T-cell (primary cell): Measurements from ENCODE around the gene SHF. TPM values are rescaled to one million over a fixed set of nuclear protein-coding genes. Genes with fewer than 3 reads are reported as not detected.
A peak's percentile ranks its signal among the peaks of the same experiment; 100 is the strongest.
"Not testable (repeated sequence)": the region's sequence is repeated elsewhere in the genome, so short reads cannot be mapped to it uniquely, and the experiment has no call there.

Experiments
- ATAC-seq, 4 experiments: fragments of 200-7000 bp in 3 of 4; fragments of 150-1000 bp in 1 of 4; cut with Tn5 transposase; replicated peaks in 1 of 4; 1 replicate in 3 of 4; 2 replicates in 1 of 4; pipeline ENCODE4 v1.10.0; 2021; ENCODE audit warnings: moderate library complexity in 3 of 4, mild to moderate bottlenecking in 2 of 4, moderate number of reproducible peaks in 1 of 4
- CTCF ChIA-PET, 2 donors: fragments of 300-600 bp; sonication (Branson Sonifier 250); formaldehyde crosslinking; loops; one replicate each; lab custom pipeline; 2022; ENCODE audit warnings: antibody characterized with exemption in 2 of 2; lab: Charles Lee
- POLR2A ChIA-PET, 2 donors: fragments of 300-600 bp; sonication (Branson Sonifier 250); formaldehyde crosslinking; loops; one replicate each; lab custom pipeline; 2022; ENCODE audit warnings: antibody characterized with exemption in 2 of 2; lab: Charles Lee
- DNase-seq, 35 experiments: peaks; one replicate each; pipeline versions ENCODE4 v3.0.0 to v3.0.0-alpha.2; 2013 to 2023
- H3K27ac ChIP-seq: one replicate; pipeline ENCODE4 v1.5.1; 2013; ENCODE audit warnings: low read length
- H3K27me3 ChIP-seq, 2 experiments: replicated peaks in 1 of 2; 1 replicate in 1 of 2; 2 replicates in 1 of 2; pipeline versions ENCODE4 v1.6.1 to v1.7.0; 2013; ENCODE audit warnings: low read length in 1 of 2, mixed read lengths in 1 of 2; ENCODE audit not compliant: control insufficient read depth in 2 of 2, insufficient read depth in 2 of 2; ENCODE audit errors: extremely low read depth in 1 of 2
- H3K36me3 ChIP-seq, 2 donors: 1 replicate in 1 of 2; 2 replicates in 1 of 2; pipeline versions ENCODE4 v1.6.1 to v1.7.0; 2013; ENCODE audit warnings: low read length in 1 of 2; ENCODE audit not compliant: control insufficient read depth in 2 of 2, insufficient read depth in 1 of 2; ENCODE audit errors: extremely low read depth in 1 of 2
- H3K4me1 ChIP-seq, 2 experiments: 1 replicate in 1 of 2; 2 replicates in 1 of 2; pipeline versions ENCODE4 v1.6.1 to v1.7.0; 2013; ENCODE audit warnings: low read length in 2 of 2, mixed read lengths in 1 of 2; ENCODE audit not compliant: insufficient read depth in 2 of 2, control insufficient read depth in 1 of 2; ENCODE audit errors: extremely low read depth in 1 of 2
- H3K4me3 ChIP-seq, 2 donors: 1 replicate in 1 of 2; 2 replicates in 1 of 2; pipeline versions ENCODE4 v1.5.1 to v1.7.0; 2013; ENCODE audit warnings: mild to moderate bottlenecking in 2 of 2, low read length in 1 of 2, moderate library complexity in 1 of 2; ENCODE audit not compliant: control insufficient read depth in 1 of 2; ENCODE audit errors: extremely low read depth in 1 of 2
- H3K9me3 ChIP-seq: 2 replicates; pipeline ENCODE4 v1.7.0; 2013
- H3K27ac Mint-ChIP-seq, 2 donors: one replicate each; pipeline ENCODE4 v1.8.0; 2020 to 2021; ENCODE audit warnings: mild to moderate bottlenecking in 2 of 2, mixed read lengths in 2 of 2
- H3K27me3 Mint-ChIP-seq, 2 donors: one replicate each; pipeline ENCODE4 v1.8.0; 2021 to 2022; ENCODE audit warnings: mixed read lengths in 2 of 2
- H3K36me3 Mint-ChIP-seq: one replicate; pipeline ENCODE4 v1.8.0; 2021; ENCODE audit warnings: mixed read lengths
- H3K4me1 Mint-ChIP-seq, 3 donors: one replicate each; pipeline ENCODE4 v1.8.0; 2020 to 2022; ENCODE audit warnings: mixed read lengths in 3 of 3, mild to moderate bottlenecking in 1 of 3
- H3K4me3 Mint-ChIP-seq, 3 donors: one replicate each; pipeline ENCODE4 v1.8.0; 2020 to 2022; ENCODE audit warnings: mild to moderate bottlenecking in 3 of 3, mixed read lengths in 3 of 3, moderate library complexity in 3 of 3
- H3K9me3 Mint-ChIP-seq, 3 donors: one replicate each; pipeline ENCODE4 v1.8.0; 2020 to 2022; ENCODE audit warnings: mixed read lengths in 3 of 3
- WGBS: methylation state at CpG from one replicate; pipeline ENCODE4 v1.1.5; 2013; ENCODE audit warnings: missing lambda C conversion rate; ENCODE audit not compliant: insufficient coverage; 5-methylcytosine and 5-hydroxymethylcytosine counted together
- total RNA-seq, 35 experiments: library from RNA in 6 of 35; stranded (reverse) in 6 of 35; fragments of 120-200 nt in 1 of 35; gene quantifications; one replicate each; pipeline versions ENCODE4 v1.2.1 to v1.2.4 and lab custom pipeline; 2013 to 2026

The SHF gene
- total RNA-seq, 5 donors from 2014 or later (not counting 1 experiment from before 2014, with no cell fraction given), result 5.1 to 6.5 (median 5.6) TPM

DNA sequence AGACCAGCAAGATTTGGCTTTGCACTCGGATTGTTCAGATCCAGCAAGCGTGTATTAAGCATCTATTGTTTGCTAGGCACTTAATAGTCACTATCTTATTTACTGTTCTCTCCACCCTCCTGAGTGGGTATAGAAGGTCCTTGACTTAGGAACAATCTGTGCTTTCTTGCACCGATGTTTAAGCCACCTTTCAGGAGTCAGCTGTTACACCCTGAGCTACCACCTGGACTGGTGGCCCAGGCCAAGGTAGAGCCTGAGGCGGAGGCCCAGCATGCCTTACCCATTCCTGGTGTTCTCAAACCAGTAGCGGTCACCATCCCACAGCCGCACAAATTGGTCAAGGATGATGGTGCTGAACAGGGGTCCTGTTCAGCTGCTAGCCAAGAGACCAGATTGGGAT lies 48.0 kb downstream of the SHF start:
- no peak overlapping the region for H3K27ac ChIP-seq
- Mint-ChIP-seq H3K36me3 (no peaks in the 10 kb centered on the region), H3K4me3 (no peak overlapping the region), H3K27me3 (peaks cover 6 to 15% of the 10 kb centered on the region in 2 donors), H3K9me3 (no peaks in the 10 kb centered on the region), H3K27ac (no peak overlapping the region), H3K4me1 (peaks cover 8 to 11% (median 8%) of the 10 kb centered on the region in 3 donors)
- no peak for ATAC-seq
- H3K36me3 ChIP-seq, result no peaks in the 10 kb centered on the region
- no peak overlapping the region for H3K4me3 ChIP-seq
- peaks cover 0 to 13% of the 10 kb centered on the region in 2 experiments for H3K4me1 ChIP-seq
- no peak for DNase-seq
- CTCF ChIA-PET, result interaction anchor here in 1 of 2 donors (0.5 kb wide), 1 partner anchor 107 kb away, joined by 8 read pairs; no protein-coding TSS in a partner anchor
- POLR2A ChIA-PET, result no interaction called here
- H3K9me3 ChIP-seq, result no peaks in the 10 kb centered on the region
- peaks cover under 1 to 36% of the 10 kb centered on the region in 2 experiments for H3K27me3 ChIP-seq
- 100% methylated on average over 4 of the region's 6 CpGs for WGBS

DNA sequence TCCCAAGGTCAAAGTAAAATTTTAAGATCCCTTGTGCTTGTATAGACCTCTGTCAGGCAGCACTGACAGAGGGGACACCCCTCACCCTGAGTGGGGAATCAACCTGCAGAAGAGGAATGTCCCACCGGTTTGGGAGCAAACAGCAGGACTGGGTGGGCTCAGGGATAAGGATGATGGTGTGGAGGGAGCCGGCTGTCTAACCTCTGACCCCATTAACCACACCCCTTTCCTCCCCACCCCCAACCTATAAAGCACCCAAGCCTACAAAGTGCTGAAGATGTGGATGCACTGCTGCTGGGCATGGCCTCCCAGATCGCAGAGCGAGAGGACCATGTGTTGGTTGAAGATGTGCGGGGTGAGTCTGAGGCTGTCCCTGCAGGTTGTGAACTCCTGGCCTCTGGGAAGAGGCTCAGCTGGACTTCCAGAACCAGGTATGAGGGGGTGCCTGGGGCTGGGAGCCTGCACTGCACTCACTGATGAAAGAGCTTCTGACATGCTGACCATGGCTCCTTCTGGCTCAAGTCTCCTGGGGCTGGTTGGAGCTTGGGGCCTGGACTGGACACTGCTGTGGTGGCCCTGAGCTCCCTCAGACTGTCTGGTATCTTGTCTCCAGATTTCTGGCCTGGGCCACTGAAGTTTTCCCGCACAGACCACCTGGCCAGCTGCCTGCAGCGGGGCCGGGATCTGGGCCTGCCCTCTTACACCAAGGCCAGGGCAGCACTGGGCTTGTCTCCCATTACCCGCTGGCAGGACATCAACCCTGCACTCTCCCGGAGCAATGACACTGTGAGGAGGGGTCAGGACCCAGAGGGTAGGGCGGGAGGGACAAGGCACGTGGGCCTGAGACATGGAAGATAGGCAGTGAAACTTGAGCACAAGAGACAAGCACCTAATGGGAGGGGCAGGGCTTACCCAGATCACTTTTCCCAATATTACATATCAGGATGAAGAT lies 48.7 kb downstream of the SHF start:
- Histone ChIP-seq H3K4me1 (peaks cover 0 to 17% of the 10 kb centered on the region in 2 experiments), H3K27me3 (peaks cover 5 to 43% of the 10 kb centered on the region in 2 experiments), H3K9me3 (no peaks in the 10 kb centered on the region), H3K4me3 (no peak overlapping the region), H3K27ac (no peak overlapping the region), H3K36me3 (no peaks in the 10 kb centered on the region)
- 96% methylated on average over 7 of the region's 12 CpGs for WGBS
- ChIA-PET CTCF (interaction anchor here in 1 of 2 donors (0.5 to 0.6 kb wide), 2 partner anchors 108 to 149 kb away, joined by 4 to 8 read pairs; no protein-coding TSS in a partner anchor), POLR2A (no interaction called here)
- Mint-ChIP-seq H3K27ac (no peak overlapping the region), H3K4me3 (no peak overlapping the region), H3K36me3 (no peaks in the 10 kb centered on the region), H3K27me3 (peaks cover 13 to 22% of the 10 kb centered on the region in 2 donors), H3K9me3 (no peaks in the 10 kb centered on the region), H3K4me1 (peaks cover 11 to 17% (median 15%) of the 10 kb centered on the region in 3 donors)
- DNase-seq, result no peak
- ATAC-seq, result no peak

DNA sequence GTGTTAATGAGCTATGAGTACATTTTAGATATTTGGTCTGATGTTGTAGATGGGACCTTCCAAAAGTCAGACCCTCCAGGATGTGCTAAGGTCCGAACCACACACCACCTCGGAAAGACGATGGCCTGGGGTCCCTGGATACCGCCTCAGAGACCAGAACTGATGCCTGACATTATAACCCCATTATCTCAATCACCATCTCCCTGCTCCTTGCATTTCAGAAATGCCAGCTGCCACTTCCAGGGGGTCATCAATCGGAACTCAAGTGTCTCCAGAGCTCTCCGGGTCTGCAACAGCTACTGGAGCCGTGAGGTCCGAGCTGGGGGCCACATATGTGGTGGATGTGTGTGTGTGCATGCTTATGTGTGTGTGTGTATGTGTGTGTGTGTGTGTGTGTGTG lies 50.1 kb downstream of the SHF start:
- DNase-seq, result no peak
- POLR2A ChIA-PET, result interaction anchor here in 1 of 2 donors (0.6 kb wide), 1 partner anchor 28 kb away, joined by 5 read pairs; no protein-coding TSS in a partner anchor
- Histone ChIP-seq H3K27ac (no peak overlapping the region), H3K4me1 (peaks cover 0 to 17% of the 10 kb centered on the region in 2 experiments), H3K4me3 (no peak overlapping the region), H3K9me3 (no peaks in the 10 kb centered on the region), H3K36me3 (no peaks in the 10 kb centered on the region), H3K27me3 (peaks cover 9 to 51% of the 10 kb centered on the region in 2 experiments)
- Mint-ChIP-seq H3K9me3 (no peaks in the 10 kb centered on the region), H3K27ac (no peak overlapping the region), H3K4me1 (peaks cover 11 to 17% (median 17%) of the 10 kb centered on the region in 3 donors), H3K4me3 (no peak overlapping the region), H3K36me3 (no peaks in the 10 kb centered on the region), H3K27me3 (peaks cover 21 to 35% of the 10 kb centered on the region in 2 donors)
- no peak for ATAC-seq
- 76% methylated on average over 7 of the region's 8 CpGs for WGBS
- CTCF ChIA-PET, result interaction anchor here in 1 of 2 donors (0.6 to 0.7 kb wide), 5 partner anchors 25 to 429 kb away, joined by 3 to 7 read pairs (median 5); no protein-coding TSS in a partner anchor

DNA sequence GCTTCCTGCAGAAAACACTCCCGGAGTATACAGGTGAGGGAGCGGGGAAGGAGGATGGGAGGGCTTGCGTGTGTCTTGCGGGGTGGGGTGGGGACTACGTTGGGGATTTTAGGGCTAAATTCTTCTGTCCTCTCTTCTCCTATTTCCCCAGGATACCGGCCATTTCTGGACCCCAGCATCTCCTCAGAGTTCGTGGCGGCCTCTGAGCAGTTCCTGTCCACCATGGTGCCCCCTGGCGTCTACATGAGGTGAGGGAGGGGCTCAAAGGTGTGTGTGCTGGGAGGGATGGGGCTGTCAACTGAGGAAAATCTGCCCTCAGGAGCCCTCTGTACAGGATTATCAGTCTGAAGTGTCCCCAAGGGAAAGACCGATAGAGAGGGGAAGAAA lies 51.4 kb downstream of the SHF start:
- H3K27ac Mint-ChIP-seq, result no peak overlapping the region

DNA sequence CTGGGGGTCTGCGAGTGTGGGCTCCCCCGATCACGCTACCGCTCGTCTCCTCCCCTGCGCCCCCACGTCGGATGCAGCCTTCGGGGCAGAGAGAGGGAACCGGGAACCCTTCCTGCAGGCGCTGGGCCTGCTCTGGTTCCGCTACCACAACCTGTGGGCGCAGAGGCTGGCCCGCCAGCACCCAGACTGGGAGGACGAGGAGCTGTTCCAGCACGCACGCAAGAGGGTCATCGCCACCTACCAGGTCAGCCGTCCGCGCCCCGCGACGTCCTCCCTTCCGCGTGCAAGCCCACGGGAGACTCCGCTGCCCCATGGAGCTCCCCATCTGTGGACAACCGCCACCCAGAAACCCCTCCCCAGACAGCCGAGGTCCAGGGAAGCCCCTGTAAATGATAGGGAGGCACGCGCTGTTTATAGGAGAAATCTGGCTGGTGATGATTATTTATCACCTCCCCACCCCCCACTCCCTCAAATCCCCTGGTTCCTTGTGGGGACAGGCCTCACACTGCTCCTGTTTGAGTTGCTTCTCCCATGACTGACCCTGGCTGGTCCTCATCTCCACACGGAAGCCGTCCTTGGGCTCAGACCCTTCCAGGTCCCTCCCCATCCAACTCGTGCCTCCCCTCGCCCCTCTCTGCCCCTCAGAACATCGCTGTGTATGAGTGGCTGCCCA lies 51.9 kb downstream of the SHF start:
- peaks cover 11 to 17% (median 17%) of the 10 kb centered on the region in 3 donors for H3K4me1 Mint-ChIP-seq
- H3K27ac Mint-ChIP-seq, H3K36me3 Mint-ChIP-seq, H3K9me3 Mint-ChIP-seq, H3K27ac ChIP-seq, DNase-seq, H3K4me3 ChIP-seq, POLR2A ChIA-PET, H3K9me3 ChIP-seq, H3K36me3 ChIP-seq: not testable (repeated sequence)
- Histone ChIP-seq H3K4me1 (peaks cover 0 to 17% of the 10 kb centered on the region in 2 experiments), H3K27me3 (peaks cover 9 to 54% of the 10 kb centered on the region in 2 experiments)
- peak in 3 of 4 experiments; percentile 21 to 27 (median 22) for ATAC-seq
- CTCF ChIA-PET, result interaction anchor here in 1 of 2 donors (0.6 kb wide), 1 partner anchor 64 kb away, joined by 3 read pairs; no protein-coding TSS in a partner anchor
- H3K4me3 Mint-ChIP-seq, result peak overlapping the region; percentile 13 to 73 (median 60)
- H3K27me3 Mint-ChIP-seq, result peaks cover 37 to 51% of the 10 kb centered on the region in 2 donors
- WGBS, result 0% methylated on average over 2 of the region's 37 CpGs

More for the DNA sequence above, 51.4 kb downstream of the SHF start:
- ChIA-PET CTCF (interaction anchor here in 1 of 2 donors (0.6 kb wide), 1 partner anchor 64 kb away, joined by 3 read pairs; no protein-coding TSS in a partner anchor), POLR2A (no interaction called here)
- no peaks in the 10 kb centered on the region for H3K9me3 Mint-ChIP-seq
- H3K27me3 Mint-ChIP-seq, result peaks cover 33 to 46% of the 10 kb centered on the region in 2 donors
- Histone ChIP-seq H3K27me3 (peaks cover 9 to 53% of the 10 kb centered on the region in 2 experiments), H3K4me3 (no peak overlapping the region), H3K9me3 (no peaks in the 10 kb centered on the region), H3K27ac (no peak overlapping the region), H3K36me3 (no peaks in the 10 kb centered on the region), H3K4me1 (peaks cover 0 to 17% of the 10 kb centered on the region in 2 experiments)
- ATAC-seq (peak in 2 of 4 experiments; percentile 33 to 44), DNase-seq (peak in 3 of 35 experiments; percentile 22 to 39 (median 26))
- no peaks in the 10 kb centered on the region for H3K36me3 Mint-ChIP-seq
- 14% methylated on average over 1 of the region's 10 CpGs for WGBS
- peaks cover 11 to 17% (median 17%) of the 10 kb centered on the region in 3 donors for H3K4me1 Mint-ChIP-seq
- H3K4me3 Mint-ChIP-seq, result peak overlapping the region; percentile 56 to 65 (median 60)
